ENCODE measurements around the gene ENOX2.

DNA sequence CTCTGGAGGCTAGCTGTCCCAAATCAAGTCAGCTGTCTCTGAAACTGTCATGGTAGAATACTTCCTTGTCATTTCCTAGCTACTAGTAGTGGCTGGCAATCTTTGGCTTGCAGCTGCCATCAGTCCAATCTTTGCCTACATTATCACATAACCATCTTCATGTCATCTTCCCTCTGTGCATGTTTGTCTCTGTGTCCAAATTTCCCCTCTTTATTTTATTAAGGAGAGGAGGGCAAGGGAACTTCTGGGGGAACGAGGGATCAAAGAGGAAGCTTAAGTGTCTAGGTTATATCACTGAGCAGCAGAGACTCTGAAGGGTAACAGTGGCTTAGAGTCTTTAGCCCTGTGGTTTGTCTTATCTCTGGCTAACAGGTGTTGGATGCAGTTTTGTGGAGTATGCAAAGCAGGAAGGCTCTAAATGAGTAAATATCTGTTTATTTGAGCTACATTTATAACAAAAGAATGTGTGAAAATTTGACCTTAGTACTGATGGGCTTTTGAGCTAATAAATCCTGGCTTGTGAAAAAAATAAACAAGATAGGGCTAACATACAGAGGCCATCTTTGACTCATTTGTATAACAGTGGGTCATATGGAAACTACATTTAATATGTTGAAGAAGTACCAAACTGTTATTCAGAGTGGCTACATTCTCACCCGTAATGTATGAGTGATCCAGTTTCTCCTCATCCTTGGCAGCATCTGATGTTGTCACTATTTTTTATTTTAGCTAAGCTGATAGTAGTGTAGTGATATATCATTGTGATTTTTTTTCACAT is 49.4 kb upstream of the ENOX2 start:
- TF ChIP-seq POLR2A (IDR thresholded peaks at IDR 0.05; ENCODE audit: low read depth, low read length) = no peak
- no peak for TF ChIP-seq PAX5 (IDR thresholded peaks at IDR 0.05; ENCODE audit: insufficient read depth, low read length, severe bottlenecking)
- TF ChIP-seq TAF1 (IDR thresholded peaks at IDR 0.05; ENCODE audit: low read depth, low read length) = no peak
